HL-60 (cell line): ENCODE data around the gene TFRC.

Experiments used
- POLR2AphosphoS5 ChIP-seq: IDR thresholded peaks from 2 replicates; pipeline ENCODE4 v1.6.1; 2012; ENCODE audit warnings: low read depth
- TF ChIP-seq, protein P1 (sequence below): IDR thresholded peaks from one replicate; pipeline ENCODE4 v1.5.1; 2011; ENCODE audit warnings: low read length, control low read depth, inconsistent platforms; ENCODE audit not compliant: insufficient read depth
- TF ChIP-seq, protein P2 (sequence below): IDR thresholded peaks from 2 replicates; pipeline ENCODE4 v1.6.1; 2012; ENCODE audit warnings: low read depth; ENCODE audit not compliant: insufficient replicate concordance

DNA sequence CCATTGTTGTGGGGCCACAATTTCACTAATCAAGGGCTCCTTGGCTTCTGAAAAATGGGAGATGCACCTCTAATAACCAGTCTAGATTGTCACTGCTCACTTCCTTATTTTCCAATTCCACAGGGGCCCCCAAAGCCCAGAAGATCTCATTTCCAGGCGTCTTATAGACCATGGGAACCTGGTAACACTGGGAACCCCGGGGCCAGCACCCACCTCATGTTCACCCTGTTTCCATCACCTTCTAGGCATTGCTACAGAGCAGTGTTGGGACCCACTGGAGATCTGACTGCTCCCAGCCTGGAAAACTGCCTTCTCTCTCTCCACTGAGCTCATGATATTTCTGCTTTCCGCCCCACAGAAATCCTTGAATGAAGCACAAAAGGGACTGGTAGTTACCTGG is 61.5 kb downstream of the TFRC start:
- TF ChIP-seq, protein P1, sequence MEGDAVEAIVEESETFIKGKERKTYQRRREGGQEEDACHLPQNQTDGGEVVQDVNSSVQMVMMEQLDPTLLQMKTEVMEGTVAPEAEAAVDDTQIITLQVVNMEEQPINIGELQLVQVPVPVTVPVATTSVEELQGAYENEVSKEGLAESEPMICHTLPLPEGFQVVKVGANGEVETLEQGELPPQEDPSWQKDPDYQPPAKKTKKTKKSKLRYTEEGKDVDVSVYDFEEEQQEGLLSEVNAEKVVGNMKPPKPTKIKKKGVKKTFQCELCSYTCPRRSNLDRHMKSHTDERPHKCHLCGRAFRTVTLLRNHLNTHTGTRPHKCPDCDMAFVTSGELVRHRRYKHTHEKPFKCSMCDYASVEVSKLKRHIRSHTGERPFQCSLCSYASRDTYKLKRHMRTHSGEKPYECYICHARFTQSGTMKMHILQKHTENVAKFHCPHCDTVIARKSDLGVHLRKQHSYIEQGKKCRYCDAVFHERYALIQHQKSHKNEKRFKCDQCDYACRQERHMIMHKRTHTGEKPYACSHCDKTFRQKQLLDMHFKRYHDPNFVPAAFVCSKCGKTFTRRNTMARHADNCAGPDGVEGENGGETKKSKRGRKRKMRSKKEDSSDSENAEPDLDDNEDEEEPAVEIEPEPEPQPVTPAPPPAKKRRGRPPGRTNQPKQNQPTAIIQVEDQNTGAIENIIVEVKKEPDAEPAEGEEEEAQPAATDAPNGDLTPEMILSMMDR = no peak
- no peak for TF ChIP-seq POLR2AphosphoS5
- TF ChIP-seq, protein P2, sequence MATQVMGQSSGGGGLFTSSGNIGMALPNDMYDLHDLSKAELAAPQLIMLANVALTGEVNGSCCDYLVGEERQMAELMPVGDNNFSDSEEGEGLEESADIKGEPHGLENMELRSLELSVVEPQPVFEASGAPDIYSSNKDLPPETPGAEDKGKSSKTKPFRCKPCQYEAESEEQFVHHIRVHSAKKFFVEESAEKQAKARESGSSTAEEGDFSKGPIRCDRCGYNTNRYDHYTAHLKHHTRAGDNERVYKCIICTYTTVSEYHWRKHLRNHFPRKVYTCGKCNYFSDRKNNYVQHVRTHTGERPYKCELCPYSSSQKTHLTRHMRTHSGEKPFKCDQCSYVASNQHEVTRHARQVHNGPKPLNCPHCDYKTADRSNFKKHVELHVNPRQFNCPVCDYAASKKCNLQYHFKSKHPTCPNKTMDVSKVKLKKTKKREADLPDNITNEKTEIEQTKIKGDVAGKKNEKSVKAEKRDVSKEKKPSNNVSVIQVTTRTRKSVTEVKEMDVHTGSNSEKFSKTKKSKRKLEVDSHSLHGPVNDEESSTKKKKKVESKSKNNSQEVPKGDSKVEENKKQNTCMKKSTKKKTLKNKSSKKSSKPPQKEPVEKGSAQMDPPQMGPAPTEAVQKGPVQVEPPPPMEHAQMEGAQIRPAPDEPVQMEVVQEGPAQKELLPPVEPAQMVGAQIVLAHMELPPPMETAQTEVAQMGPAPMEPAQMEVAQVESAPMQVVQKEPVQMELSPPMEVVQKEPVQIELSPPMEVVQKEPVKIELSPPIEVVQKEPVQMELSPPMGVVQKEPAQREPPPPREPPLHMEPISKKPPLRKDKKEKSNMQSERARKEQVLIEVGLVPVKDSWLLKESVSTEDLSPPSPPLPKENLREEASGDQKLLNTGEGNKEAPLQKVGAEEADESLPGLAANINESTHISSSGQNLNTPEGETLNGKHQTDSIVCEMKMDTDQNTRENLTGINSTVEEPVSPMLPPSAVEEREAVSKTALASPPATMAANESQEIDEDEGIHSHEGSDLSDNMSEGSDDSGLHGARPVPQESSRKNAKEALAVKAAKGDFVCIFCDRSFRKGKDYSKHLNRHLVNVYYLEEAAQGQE = no peak
